Fibroblast of the aortic adventitia (primary cell): ENCODE results near the gene PTPN6. TPM values are rescaled to one million over a fixed set of nuclear protein-coding genes. Genes with fewer than 3 reads are reported as not detected.

Experiments used
- DNase-seq: peaks from one replicate; pipeline ENCODE4 v3.0.0-alpha.2; 2010; ENCODE audit warnings: low read depth
- H3K4me3 ChIP-seq: 2 replicates; pipeline ENCODE4 v1.5.1; 2011; ENCODE audit warnings: low read depth, mild to moderate bottlenecking, control low read depth, low read length, moderate library complexity
- CTCF ChIP-seq: IDR thresholded peaks from 2 replicates; pipeline ENCODE4 v1.5.1; 2011; ENCODE audit warnings: mild to moderate bottlenecking, low read length, control low read depth, inconsistent platforms; ENCODE audit not compliant: insufficient read depth
- total RNA-seq: library from RNA; depleted of rRNA; stranded (reverse); fragments of >200 nt; gene quantifications from 2 replicates; pipeline ENCODE4 v1.2.3, GENCODE V29; 2012; ENCODE audit warnings: low replicate concordance

The PTPN6 gene
- total RNA-seq, 1 donor = not detected

DNA sequence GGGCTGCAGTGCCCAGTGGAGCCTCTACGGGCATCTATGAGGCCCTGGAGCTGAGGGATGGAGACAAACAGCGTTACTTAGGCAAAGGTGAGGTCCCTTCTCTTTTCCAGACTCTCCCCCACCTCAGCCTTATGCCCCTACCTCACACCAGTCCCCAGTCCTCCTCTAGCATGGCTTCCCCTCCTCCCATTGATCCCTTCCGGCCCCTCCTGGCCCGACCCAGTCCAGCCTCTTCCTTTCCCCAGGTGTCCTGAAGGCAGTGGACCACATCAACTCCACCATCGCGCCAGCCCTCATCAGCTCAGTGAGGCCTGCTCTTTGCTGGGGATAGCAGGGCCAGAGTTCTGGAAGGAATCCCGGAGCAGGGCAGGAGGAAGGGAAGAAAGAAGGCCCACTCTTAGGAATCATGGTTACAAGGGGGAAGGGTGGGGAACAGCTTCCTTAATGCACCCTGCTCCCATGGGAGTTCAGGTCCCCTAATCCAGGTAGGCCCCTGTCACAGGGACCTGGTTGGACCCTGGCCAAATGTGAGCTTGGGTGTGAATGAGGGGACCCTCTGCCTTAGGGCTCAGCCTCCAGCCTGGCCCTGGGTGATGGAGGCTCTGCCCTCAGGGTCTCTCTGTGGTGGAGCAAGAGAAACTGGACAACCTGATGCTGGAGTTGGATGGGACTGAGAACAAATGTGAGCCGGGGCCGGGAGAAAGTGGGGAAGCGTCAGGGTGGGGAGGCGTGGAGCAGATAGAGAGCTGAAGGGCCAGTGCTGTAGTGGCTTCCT, 34.5 kb upstream of the PTPN6 start:
- no peak for DNase-seq
- H3K4me3 ChIP-seq = no peak overlapping the region
- no peak for TF ChIP-seq CTCF

DNA sequence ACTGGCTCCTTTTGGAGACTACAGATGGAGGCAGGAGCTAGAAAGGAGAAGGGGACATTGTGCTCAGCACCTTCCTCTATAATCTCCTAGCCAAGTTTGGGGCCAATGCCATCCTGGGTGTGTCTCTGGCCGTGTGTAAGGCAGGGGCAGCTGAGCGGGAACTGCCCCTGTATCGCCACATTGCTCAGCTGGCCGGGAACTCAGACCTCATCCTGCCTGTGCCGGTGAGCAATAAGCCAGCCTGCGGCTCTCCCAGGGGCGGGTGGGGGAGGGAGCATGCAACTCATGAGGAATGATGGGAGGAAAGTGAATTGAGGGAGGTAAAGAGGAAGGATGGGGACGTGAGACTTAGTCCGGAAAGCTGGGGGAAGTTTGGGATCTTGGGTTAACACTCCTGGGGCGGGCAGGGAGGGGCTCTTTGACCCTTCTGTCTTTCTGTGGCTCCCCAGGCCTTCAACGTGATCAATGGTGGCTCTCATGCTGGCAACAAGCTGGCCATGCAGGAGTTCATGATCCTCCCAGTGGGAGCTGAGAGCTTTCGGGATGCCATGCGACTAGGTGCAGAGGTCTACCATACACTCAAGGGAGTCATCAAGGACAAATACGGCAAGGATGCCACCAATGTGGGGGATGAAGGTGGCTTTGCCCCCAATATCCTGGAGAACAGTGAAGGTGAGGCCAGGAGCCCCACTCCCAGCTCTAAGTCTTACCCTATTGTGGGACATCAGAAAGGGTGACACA, 33.5 kb upstream of the PTPN6 start:
- TF ChIP-seq CTCF = no peak
- H3K4me3 ChIP-seq = no peak overlapping the region
- no peak for DNase-seq

GRCh38 chr12:6919588-6919987, 31.6 kb upstream of the PTPN6 start:
- no peak for DNase-seq
- TF ChIP-seq CTCF = no peak
- no peak overlapping the region for H3K4me3 ChIP-seq

- H3K4me3 ChIP-seq = no peak overlapping the region
- DNase-seq = no peak
- no peak for TF ChIP-seq CTCF
Measured at GRCh38 chr12:6921539-6921938, 29.6 kb upstream of the PTPN6 start.

DNA sequence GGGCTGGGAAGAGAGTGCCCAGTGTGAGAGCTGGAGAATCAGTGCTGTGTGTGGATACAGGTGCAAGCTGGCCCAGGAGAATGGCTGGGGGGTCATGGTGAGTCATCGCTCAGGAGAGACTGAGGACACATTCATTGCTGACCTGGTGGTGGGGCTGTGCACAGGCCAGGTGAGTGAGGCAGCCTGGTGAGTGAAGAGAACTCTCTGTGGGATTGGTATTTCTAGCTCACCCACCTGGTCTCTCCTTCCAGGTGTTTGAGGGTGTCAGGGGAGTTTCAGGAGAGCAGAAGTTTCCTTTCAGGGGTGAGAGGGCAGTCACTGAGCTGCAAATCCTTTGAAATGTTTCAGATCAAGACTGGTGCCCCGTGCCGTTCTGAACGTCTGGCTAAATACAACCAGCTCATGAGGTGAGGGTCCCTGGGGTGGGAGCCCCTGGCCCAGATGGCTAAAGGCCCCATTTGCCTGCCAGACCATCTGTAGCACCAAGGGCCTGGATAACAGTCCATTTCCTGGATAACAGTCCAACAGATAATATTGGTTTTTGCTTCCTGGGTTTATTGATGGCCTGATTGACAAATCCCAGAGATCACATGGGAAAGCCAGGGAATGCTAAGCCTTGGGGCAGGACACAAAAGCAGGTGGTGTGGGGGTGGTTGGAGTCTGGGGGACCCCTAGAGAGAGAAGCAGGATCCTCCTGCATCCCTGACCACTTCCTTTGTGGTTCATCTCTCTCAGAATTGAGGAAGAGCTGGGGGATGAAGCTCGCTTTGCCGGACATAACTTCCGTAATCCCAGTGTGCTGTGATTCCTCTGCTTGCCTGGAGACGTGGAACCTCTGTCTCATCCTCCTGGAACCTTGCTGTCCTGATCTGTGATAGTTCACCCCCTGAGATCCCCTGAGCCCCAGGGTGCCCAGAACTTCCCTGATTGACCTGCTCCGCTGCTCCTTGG, 28.9 kb upstream of the PTPN6 start:
- no peak for TF ChIP-seq CTCF
- DNase-seq = no peak
- no peak overlapping the region for H3K4me3 ChIP-seq

GRCh38 chr12:6923003-6923732, 28.0 kb upstream of the PTPN6 start:
- no peak overlapping the region for H3K4me3 ChIP-seq

More at GRCh38 chr12:6923003-6923732, 28.0 kb upstream of the PTPN6 start:
- DNase-seq = no peak
- peak; percentile 2 for TF ChIP-seq CTCF
